ENCODE data around the gene KRT74.

Gene KRT74

GRCh38 chr12:52532636-52533035, 41.0 kb downstream of the KRT74 start:
- Histone ChIP-seq H3K4me1 (ENCODE audit: insufficient read depth, low read length) (no peaks in the 10 kb centered on the region), H3K36me3 (ENCODE audit: insufficient read depth, low read length) (no peaks in the 10 kb centered on the region), H3K27me3 (ENCODE audit: insufficient read depth, low read length, poor library complexity) (peaks cover 3% of the 10 kb centered on the region), H3K27ac (ENCODE audit: low read length) (no peak overlapping the region), H3K4me2 (ENCODE audit: insufficient read depth, low read length) (no peak overlapping the region), H3K79me2 (ENCODE audit: insufficient read depth, low read length) (no peaks in the 10 kb centered on the region), H3K4me3 (ENCODE audit: low read depth in 1 of 2, low read length in 2 of 2) (no peak overlapping the region), H4K20me1 (ENCODE audit: insufficient read depth, low read length) (no peaks in the 10 kb centered on the region), H3K9ac (ENCODE audit: low read depth, low read length) (no peak overlapping the region), H2AFZ (ENCODE audit: low read depth, low read length) (no peak overlapping the region), H3K9me3 (ENCODE audit: insufficient read depth, low read length, severe bottlenecking) (no peaks in the 10 kb centered on the region)
- DNase-seq (no peak), ATAC-seq (ENCODE audit: insufficient read depth, low read depth) (no peak)
- TF ChIP-seq EZH2 (IDR thresholded peaks at IDR 0.05; ENCODE audit: borderline replicate concordance, low read depth, low read length, severe bottlenecking) (no peak), CTCF (IDR thresholded peaks at IDR 0.05; ENCODE audit: borderline replicate concordance, extremely low read depth, low read length, poor library complexity, severe bottlenecking) (no peak)

GRCh38 chr12:52531566-52532300, 41.9 kb downstream of the KRT74 start:
- Histone ChIP-seq H3K36me3 (ENCODE audit: insufficient read depth, low read length) (no peaks in the 10 kb centered on the region), H3K79me2 (ENCODE audit: insufficient read depth, low read length) (no peaks in the 10 kb centered on the region), H3K9me3 (ENCODE audit: insufficient read depth, low read length, severe bottlenecking) (no peaks in the 10 kb centered on the region), H3K9ac (ENCODE audit: low read depth, low read length) (no peak overlapping the region), H2AFZ (ENCODE audit: low read depth, low read length) (no peak overlapping the region), H3K4me1 (ENCODE audit: insufficient read depth, low read length) (no peaks in the 10 kb centered on the region), H3K4me2 (ENCODE audit: insufficient read depth, low read length) (no peak overlapping the region), H4K20me1 (ENCODE audit: insufficient read depth, low read length) (no peaks in the 10 kb centered on the region), H3K27ac (ENCODE audit: low read length) (no peak overlapping the region), H3K4me3 (ENCODE audit: low read depth in 1 of 2, low read length in 2 of 2) (no peak overlapping the region), H3K27me3 (ENCODE audit: insufficient read depth, low read length, poor library complexity) (peaks cover 3% of the 10 kb centered on the region)
- TF ChIP-seq CTCF (IDR thresholded peaks at IDR 0.05; ENCODE audit: borderline replicate concordance, extremely low read depth, low read length, poor library complexity, severe bottlenecking) (no peak), EZH2 (IDR thresholded peaks at IDR 0.05; ENCODE audit: borderline replicate concordance, low read depth, low read length, severe bottlenecking) (no peak)
- no peak for ATAC-seq (ENCODE audit: insufficient read depth, low read depth)
- no peak for DNase-seq

GRCh38 chr12:52530905-52531304, 42.7 kb downstream of the KRT74 start:
- Histone ChIP-seq H3K4me1 (ENCODE audit: insufficient read depth, low read length) (no peaks in the 10 kb centered on the region), H3K36me3 (ENCODE audit: insufficient read depth, low read length) (no peaks in the 10 kb centered on the region), H4K20me1 (ENCODE audit: insufficient read depth, low read length) (no peaks in the 10 kb centered on the region; the same call in 1 of the 2 replicates), H3K79me2 (ENCODE audit: insufficient read depth, low read length) (no peaks in the 10 kb centered on the region), H3K9ac (ENCODE audit: low read depth, low read length) (no peak overlapping the region), H3K4me3 (ENCODE audit: low read depth in 1 of 2, low read length in 2 of 2) (no peak overlapping the region), H3K27ac (ENCODE audit: low read length) (no peak overlapping the region), H3K9me3 (ENCODE audit: insufficient read depth, low read length, severe bottlenecking) (no peaks in the 10 kb centered on the region), H3K27me3 (ENCODE audit: insufficient read depth, low read length, poor library complexity) (peaks cover 3% of the 10 kb centered on the region), H2AFZ (ENCODE audit: low read depth, low read length) (no peak overlapping the region), H3K4me2 (ENCODE audit: insufficient read depth, low read length) (no peak overlapping the region)
- DNase-seq = no peak
- ATAC-seq (ENCODE audit: insufficient read depth, low read depth) = no peak
- TF ChIP-seq CTCF (IDR thresholded peaks at IDR 0.05; ENCODE audit: borderline replicate concordance, extremely low read depth, low read length, poor library complexity, severe bottlenecking) (no peak), EZH2 (IDR thresholded peaks at IDR 0.05; ENCODE audit: borderline replicate concordance, low read depth, low read length, severe bottlenecking) (no peak)
